GM23248 (cell line): ENCODE measurements around the gene ADCYAP1R1.

Source experiments
- EZH2 ChIP-seq: fragments of 200-600 bp; sonication (generic); IDR thresholded peaks from 2 replicates; pipeline ENCODE4 v1.6.1; 2018; ENCODE audit warnings: antibody characterized with exemption, mild to moderate bottlenecking; ENCODE audit not compliant: insufficient read depth, poor library complexity, severe bottlenecking
- EZH2phosphoT487 ChIP-seq: fragments of 200-600 bp; sonication (generic); IDR thresholded peaks from 2 replicates; pipeline ENCODE4 v1.6.1; 2018; ENCODE audit warnings: antibody characterized with exemption, moderate library complexity, mild to moderate bottlenecking, low read depth; ENCODE audit not compliant: insufficient read depth

DNA sequence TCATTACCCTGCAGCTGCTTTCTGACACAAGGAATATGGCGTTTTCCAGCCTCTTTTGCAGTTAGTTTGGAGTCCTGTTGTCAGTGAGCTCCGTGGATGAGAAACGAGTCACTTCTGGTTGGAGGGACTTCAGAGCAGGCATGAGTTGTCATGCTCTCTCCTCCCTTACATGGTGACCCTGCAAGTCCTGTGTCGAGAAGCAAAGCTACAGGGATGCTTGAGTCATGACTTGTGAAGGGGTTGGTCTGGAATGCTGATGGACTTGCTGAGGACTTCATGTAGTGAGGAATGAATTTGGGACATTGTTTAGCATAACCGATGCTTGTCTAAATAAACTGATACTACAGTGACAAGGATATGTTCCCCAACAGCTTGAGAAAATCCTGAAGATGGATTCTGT is 108.8 kb downstream of the ADCYAP1R1 start:
- TF ChIP-seq EZH2 (no peak), EZH2phosphoT487 (no peak)
